ENCODE results near the gene KCNH3. TPM values are rescaled to one million over a fixed set of nuclear protein-coding genes. Genes with fewer than 3 reads are reported as not detected.
"Not testable (repeated sequence)": the region's sequence is repeated elsewhere in the genome, so short reads cannot be mapped to it uniquely, and the experiment has no call there.

The KCNH3 gene
- total RNA-seq, 4 donors from 2014 or later: not detected

GRCh38 chr12:49603721-49604120 is 64.9 kb downstream of the KCNH3 start:
- TF ChIP-seq CTCF (IDR thresholded peaks at IDR 0.05; ENCODE audit: low read depth): no peak

GRCh38 chr12:49604856-49605255 is 66.0 kb downstream of the KCNH3 start:
- TF ChIP-seq CTCF (IDR thresholded peaks at IDR 0.05; ENCODE audit: low read depth): no peak

- TF ChIP-seq CTCF (IDR thresholded peaks at IDR 0.05; ENCODE audit: low read depth): not testable (repeated sequence)
Measured at GRCh38 chr12:49605539-49605938, 66.7 kb downstream of the KCNH3 start, which contains the start of gene FAM186B. FAM186B (minus strand) TSS chr12:49605639; CDS start chr12:49605477, 162 bp downstream.

Small RNAs within 50 kb of the gene (small RNA-seq; reads per million reads assigned to genes)
- gene POLR2KP1: not detected
- not detected for gene RNU6-834P

Other genes with a start within 250 kb of the KCNH3 start
- under 1 TPM in 2 of 4 donors, not detected in 2; 0.19 to 0.88 TPM for gene PRPH, start 243.9 kb upstream of the KCNH3 start, total RNA-seq
- 1 to 10 TPM in 1 of 4 donors, under 1 TPM in 2, not detected in 1; 0.16 to 2.0 (median 0.88) TPM for gene TROAP, start 215.8 kb upstream of the KCNH3 start, total RNA-seq
- not detected for gene C1QL4, start 201.8 kb upstream of the KCNH3 start, total RNA-seq
- gene DNAJC22, start 192.1 kb upstream of the KCNH3 start, total RNA-seq: 1 to 10 TPM in 1 of 4 donors, not detected in 3; 1.8 TPM
- 10 to 100 TPM; 10.1 to 19.5 (median 12.3) TPM for gene SPATS2, start 171.6 kb upstream of the KCNH3 start, total RNA-seq
- gene MCRS1, start 29.1 kb downstream of the KCNH3 start, total RNA-seq: 10 to 100 TPM; 28.7 to 36.1 (median 32.5) TPM
- gene FAM186B, start 66.6 kb downstream of the KCNH3 start, total RNA-seq: under 1 TPM; 0.17 to 0.66 (median 0.53) TPM
- 10 to 100 TPM in 1 of 4 donors, 1 to 10 TPM in 3; 3.4 to 10.1 (median 6.7) TPM for gene PRPF40B, start 84.5 kb downstream of the KCNH3 start, total RNA-seq
- 10 to 100 TPM in 2 of 4 donors, 1 to 10 TPM in 2; 8.2 to 19.6 (median 14.0) TPM for gene FMNL3, start 168.4 kb downstream of the KCNH3 start, total RNA-seq
- 100 to 1,000 TPM; 263 to 522 (median 375) TPM for gene TMBIM6, start 202.5 kb downstream of the KCNH3 start, total RNA-seq